NCI-H1694 treated with DMSO at 0.1 percent for 48 hours (cell line): ENCODE measurements around the gene KCNQ1.

Experiments
- DNase-seq: peaks from one replicate; lab custom pipeline; 2025; lab: John Stamatoyannopoulos, UW

KCNQ1 gene

DNA sequence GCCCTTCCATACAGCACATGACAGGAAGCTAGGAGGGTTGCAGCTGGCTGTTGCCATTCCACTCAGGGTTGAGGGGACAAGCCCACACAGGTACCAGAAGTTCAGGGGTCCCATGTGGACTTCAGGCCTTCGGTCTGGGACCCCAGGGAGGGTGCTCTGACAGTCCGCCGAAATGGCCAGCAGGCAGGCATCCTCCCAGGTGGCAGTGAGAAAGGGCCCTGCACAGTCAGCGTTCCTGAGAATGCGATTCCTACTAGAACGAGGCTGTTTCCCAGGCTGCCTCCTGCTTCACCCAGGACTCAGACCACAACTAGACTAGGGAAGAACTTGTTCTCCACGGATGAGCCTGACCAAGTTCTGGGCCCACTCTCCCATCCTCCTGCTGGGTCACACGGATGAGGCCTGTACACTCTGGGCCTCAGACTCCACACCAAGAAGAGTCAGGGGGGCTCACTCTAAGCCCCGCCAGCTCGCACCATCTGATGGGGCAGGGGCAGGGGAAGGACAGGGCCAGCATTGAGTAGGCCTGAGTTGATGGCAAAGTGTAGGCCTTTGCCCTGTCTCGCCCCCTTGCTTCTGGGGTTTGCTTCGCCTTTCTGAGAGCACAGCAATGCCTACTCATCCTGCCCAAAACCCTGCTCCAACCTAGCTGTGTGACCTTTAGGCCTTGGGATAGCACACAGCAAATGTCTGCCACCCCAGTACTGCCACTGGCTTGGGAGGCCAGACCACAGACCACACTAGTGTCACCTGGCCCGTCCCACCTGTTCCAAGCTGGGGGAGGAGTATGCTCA lies 241.0 kb downstream of the KCNQ1 start:
- DNase-seq = no peak

- no peak for DNase-seq
These were observed 241.8 kb downstream of the KCNQ1 start for GRCh38 chr11:2686360-2687222.

DNA sequence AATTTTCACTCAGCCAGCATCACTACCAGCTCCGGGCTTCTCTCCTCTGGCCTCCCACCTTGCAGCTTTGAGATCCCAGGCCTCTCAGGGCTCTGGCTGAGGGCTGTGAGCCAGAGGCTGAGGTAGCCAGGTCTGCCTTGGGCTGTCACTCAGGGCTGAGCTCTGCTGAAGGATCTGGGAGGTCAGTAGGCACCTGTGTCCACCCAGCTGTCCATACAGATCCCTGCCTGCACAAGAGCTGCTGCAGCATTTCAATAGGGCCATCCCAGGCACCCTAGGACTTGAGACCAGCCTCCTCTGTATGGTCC lies 242.4 kb downstream of the KCNQ1 start:
- no peak for DNase-seq

DNA sequence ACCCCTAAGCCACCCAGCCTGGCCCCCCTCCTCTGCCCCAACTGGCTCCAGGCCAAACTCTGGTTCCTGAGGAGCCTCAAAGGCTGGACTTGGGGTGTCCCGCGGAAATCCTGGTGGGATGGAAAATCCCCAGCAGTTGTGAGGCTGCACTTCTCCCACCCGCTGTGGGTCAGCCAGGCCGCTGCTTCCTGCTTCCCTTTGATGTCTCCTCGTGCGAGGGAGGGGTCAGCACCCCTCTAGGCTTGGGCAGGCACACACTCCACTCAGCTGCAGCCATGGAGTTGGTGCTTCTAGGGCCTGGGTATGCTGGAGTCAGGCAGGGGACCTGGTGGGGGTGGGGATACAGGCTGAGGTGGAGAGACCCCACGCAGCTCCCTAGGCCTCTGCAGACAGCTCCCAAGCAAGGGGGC lies 243.0 kb downstream of the KCNQ1 start:
- no peak for DNase-seq

GRCh38 chr11:2688381-2689231 lies 243.8 kb downstream of the KCNQ1 start:
- no peak for DNase-seq

DNA sequence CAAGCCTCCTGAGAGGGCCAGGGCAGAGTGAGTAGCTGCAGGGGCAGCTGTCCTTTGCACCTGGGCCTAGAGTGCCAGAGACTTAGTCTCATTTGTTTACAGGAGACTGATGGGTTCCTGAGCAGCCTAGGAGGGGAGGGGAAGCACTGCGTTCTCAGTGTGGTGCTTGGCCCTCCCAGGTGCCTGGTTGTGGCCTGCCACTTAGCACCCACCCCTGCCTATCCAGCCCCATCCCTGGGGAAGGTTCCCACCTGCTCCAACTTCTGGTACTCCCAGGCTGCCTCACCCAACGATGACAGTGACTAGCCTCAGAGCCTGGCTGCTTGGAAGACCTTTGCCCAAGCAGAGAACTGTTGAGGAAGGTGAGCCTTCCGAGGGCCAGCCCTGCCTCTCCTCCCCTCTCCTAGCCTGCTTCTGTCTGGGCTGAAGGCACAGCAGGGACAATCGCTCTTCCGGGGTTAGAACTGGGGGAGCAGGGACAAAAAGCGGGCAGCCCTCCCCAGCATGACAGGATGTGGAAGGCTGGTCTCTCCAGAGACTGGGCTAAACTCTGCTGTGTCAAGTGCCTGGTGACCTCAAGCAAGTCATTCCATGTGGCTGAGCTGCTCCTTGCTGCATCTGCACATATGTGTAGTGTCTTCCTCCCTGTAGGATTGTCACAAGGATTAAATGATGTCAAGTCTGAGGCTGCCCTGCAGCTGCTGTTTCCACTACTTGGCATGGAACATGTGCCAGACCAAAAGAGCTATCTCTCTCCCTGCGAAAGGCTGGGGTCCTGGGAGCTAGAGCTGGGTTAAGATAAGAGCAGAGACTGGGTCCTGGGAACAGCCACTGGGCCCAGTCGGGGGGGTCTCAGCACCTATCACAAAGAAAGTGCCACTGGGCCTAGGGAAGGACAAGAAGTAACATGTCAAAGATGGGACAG lies 245.1 kb downstream of the KCNQ1 start:
- DNase-seq = no peak

DNA sequence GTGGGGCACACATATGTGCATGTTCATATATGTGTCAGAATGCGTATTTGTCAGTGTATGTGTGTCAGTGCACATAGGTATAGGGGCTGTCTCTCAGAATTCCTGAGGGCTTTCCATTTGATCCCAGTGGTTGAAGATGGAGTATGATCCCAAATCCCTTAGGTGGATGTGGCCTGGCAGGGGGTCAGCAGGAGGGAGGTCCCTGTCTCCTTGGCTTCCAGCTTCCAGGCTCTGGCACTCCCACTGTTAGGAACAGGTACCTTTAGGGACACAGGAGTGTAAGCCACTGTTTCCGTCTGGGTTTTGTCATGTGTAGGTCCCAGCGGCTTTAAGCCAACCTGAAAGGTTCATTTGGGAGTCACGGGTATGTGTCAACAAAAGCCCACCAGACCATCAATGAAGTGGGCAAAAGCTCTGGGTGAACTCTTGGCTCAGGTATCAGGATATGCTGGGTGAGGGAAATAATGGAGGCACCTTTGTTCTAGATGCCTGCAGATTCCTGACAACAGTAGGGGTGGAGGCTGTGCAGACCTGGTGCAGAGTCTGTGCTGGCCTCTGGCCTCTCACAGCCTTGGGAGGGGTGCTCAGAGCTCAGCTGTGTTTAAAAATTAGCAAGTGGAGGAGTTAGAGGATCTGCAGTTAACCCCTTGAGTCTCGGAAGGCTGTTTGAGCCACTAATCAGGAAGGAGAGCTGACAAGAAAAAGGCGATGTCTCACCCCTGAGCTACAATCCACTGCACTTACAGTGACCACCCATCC lies 246.0 kb downstream of the KCNQ1 start:
- no peak for DNase-seq

DNA sequence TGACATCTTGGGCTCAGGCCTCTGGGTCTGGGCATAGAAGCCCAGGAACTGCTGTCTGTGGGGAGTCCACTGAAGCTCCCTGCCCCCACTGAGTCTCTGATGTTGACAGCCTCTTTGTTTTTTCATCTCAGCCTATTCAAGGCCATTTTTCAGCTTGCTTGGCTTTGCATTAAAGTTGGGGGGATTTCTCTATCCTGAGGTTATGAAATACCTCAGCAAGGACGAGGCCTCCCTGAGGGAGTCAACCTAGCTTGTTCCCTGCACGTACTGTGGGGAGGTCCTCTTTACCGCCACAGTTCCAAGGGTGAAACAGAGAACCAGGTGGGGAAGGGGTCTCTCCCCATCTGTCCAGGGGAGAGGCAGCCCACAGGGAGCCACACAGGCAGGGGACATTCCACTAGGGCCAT lies 246.6 kb downstream of the KCNQ1 start:
- no peak for DNase-seq

GRCh38 chr11:2691991-2692875 lies 247.4 kb downstream of the KCNQ1 start:
- no peak for DNase-seq

GRCh38 chr11:2693271-2694261 lies 248.8 kb downstream of the KCNQ1 start:
- no peak for DNase-seq

DNA sequence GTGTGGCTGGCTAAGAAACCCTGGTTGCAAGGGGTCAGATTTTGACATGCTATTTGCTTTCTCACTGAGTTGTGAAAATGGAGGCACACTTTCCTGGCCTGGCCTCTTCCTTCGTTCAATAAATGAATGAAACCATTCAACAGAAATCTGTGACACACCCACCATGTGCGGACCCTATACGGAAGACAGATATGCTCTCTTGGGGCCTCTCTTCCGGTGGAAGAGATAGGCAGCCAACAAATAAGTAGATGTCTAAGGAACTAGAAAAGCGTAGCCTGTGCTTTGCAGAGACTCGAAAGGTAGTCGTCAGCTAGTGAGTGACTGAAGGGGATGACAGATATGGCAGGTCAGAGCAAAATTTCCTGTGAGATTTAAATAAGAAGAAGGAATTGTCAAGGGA lies 249.7 kb downstream of the KCNQ1 start:
- no peak for DNase-seq

DNA sequence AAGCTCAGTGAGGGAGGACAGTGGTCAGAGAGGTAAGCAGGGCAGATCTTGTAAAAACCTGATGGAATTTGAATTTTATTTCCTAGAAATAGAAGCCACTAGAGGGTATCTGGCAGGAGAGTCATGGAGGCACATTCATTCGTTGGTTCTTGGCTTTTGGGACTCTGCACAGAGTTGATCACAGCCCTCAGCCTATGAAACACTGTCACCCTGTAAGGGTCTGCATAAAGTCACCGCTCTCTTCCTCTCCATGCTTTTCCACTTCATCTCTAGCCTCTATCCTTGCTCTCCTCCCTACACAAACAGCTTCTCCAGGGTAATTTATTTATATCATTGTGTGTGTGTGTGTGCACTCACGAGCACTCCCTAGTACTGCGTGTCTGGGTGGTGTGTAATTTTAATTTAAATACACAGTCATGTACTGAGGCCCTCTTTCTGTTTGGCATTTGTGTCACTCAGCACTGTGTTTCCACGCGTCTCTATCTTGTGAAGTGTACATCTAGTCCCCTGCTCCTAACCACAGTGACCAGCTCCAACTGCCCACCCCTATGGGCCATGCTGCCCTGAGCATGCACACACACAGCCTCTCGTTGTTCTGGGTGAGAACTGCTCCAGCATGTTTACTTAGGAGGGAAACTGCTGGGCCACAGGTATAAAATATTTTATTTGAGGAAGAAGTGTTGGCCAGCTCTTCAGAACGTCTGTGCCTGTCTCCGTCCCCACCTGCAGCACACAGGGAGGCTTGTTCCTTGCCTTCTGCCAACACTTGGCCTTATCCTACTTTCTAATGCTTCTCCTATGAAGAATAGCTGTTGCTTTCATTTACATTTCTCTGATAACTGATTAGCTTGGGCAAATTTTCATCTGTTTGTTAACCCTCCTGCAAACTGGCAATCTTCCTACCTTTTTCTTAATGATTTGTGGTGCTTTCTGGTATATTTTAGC lies 250.5 kb downstream of the KCNQ1 start:
- DNase-seq = no peak

GRCh38 chr11:2696455-2696854 lies 251.6 kb downstream of the KCNQ1 start:
- no peak for DNase-seq

DNA sequence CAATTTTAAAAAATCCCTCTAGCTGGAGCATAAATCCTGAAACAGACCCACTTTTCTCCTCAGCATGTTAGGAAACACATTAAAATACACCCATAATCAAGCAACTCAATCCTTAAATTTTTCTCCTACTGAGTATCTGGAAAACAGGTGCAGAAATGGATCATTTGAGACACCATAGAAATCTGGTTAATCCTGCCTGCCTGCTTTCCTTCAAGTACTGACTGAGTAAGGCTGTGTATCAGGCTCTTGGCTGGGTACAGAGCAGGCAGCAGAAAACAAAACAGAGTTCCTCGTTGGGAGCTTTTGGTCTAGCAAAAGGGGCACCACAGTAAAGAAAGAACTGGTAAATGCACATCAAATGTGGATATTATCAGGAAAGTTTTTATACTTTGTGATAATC lies 253.1 kb downstream of the KCNQ1 start:
- DNase-seq = no peak

GRCh38 chr11:2698386-2699184 lies 253.8 kb downstream of the KCNQ1 start:
- no peak for DNase-seq

DNA sequence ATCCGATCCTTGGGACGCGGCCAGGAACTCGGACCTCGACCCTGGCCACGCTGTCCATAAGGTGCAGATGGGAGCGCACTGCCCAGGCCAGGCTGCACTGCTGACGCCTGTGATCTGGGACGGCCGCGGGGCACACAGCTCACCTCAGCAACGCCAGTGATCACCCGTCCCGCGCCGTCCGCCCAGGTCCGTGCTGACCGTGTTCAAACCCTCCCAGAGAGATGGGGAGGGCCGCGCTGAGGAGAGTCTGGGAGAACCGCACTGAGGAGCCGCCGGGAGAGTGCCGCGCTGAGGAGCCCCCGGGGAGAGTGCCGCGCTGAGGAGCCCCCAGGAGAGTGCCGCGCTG lies 254.3 kb downstream of the KCNQ1 start:
- DNase-seq = no peak
